Liver (tissue), 9 donors: ENCODE data around the gene PLVAP. TPM values are rescaled to one million over a fixed set of nuclear protein-coding genes. Genes with fewer than 3 reads are reported as not detected.

Experiments
- DNase-seq: peaks from one replicate; pipeline ENCODE4 v3.0.0-alpha.2; 2017; ENCODE audit warnings: low spot score
- H3K27ac ChIP-seq, 2 donors: one replicate each; pipeline ENCODE4 v1.7.0; 2013; ENCODE audit warnings: inconsistent platforms in 2 of 2, low read length in 2 of 2, control low read depth in 1 of 2, low read depth in 1 of 2, mild to moderate bottlenecking in 1 of 2
- H3K27me3 ChIP-seq, 4 donors: one replicate each; pipeline versions ENCODE4 v1.6.1 to v1.7.0; 2013; ENCODE audit warnings: low read length in 3 of 4, inconsistent platforms in 1 of 4, mild to moderate bottlenecking in 1 of 4, moderate library complexity in 1 of 4; ENCODE audit not compliant: control insufficient read depth in 4 of 4, insufficient read depth in 4 of 4
- H3K36me3 ChIP-seq, 4 donors: one replicate each; pipeline versions ENCODE4 v1.6.1 to v1.7.0; 2013; ENCODE audit warnings: low read length in 3 of 4, mild to moderate bottlenecking in 3 of 4, low read depth in 1 of 4, moderate library complexity in 1 of 4; ENCODE audit not compliant: control insufficient read depth in 4 of 4, insufficient read depth in 3 of 4
- H3K4me1 ChIP-seq, 4 donors: one replicate each; pipeline versions ENCODE4 v1.6.1 to v1.7.0; 2013; ENCODE audit warnings: low read length in 3 of 4, mild to moderate bottlenecking in 3 of 4, moderate library complexity in 1 of 4; ENCODE audit not compliant: control insufficient read depth in 4 of 4, insufficient read depth in 4 of 4
- H3K4me3 ChIP-seq, 3 donors: one replicate each; pipeline versions ENCODE4 v1.6.1 to v1.7.0; 2013; ENCODE audit warnings: low read length in 3 of 3, control low read depth in 1 of 3, low read depth in 1 of 3, mild to moderate bottlenecking in 1 of 3
- H3K9ac ChIP-seq, 2 donors: one replicate each; pipeline ENCODE4 v1.7.0; 2013; ENCODE audit warnings: low read length in 2 of 2, mild to moderate bottlenecking in 2 of 2, moderate library complexity in 2 of 2, control low read depth in 1 of 2, low read depth in 1 of 2
- H3K9me3 ChIP-seq, 4 donors: one replicate each; pipeline versions ENCODE4 v1.6.1 to v1.7.0; 2013; ENCODE audit warnings: low read length in 3 of 4; ENCODE audit not compliant: control insufficient read depth in 4 of 4
- EGR1 ChIP-seq, 2 donors: IDR thresholded peaks; 2 replicates each; pipeline ENCODE4 v1.6.1; 2016 to 2018; ENCODE audit warnings: antibody characterized with exemption in 2 of 2, low read depth in 2 of 2
- FOXA2 ChIP-seq: IDR thresholded peaks from 2 replicates; pipeline ENCODE4 v1.6.1; 2016; ENCODE audit warnings: antibody characterized with exemption
- GABPA ChIP-seq, 2 donors: IDR thresholded peaks in 1 of 2; conservative IDR thresholded peaks in 1 of 2; 2 replicates each; pipeline ENCODE4 v1.6.1; 2016; ENCODE audit warnings: antibody characterized with exemption in 2 of 2, mild to moderate bottlenecking in 1 of 2, moderate library complexity in 1 of 2
- HNF4A ChIP-seq, 2 donors: conservative IDR thresholded peaks; 2 replicates each; pipeline ENCODE4 v1.6.1; 2016; ENCODE audit warnings: antibody characterized with exemption in 2 of 2, mild to moderate bottlenecking in 2 of 2
- HNF4G ChIP-seq: IDR thresholded peaks from 2 replicates; pipeline ENCODE4 v1.6.1; 2016; ENCODE audit warnings: antibody characterized with exemption
- NR2F2 ChIP-seq: IDR thresholded peaks from 2 replicates; pipeline ENCODE4 v1.6.1; 2016; ENCODE audit warnings: antibody characterized with exemption
- RAD21 ChIP-seq, 2 donors: IDR thresholded peaks; 2 replicates each; pipeline ENCODE4 v1.6.1; 2016; ENCODE audit warnings: antibody characterized with exemption in 2 of 2, mild to moderate bottlenecking in 2 of 2
- RXRA ChIP-seq, 2 donors: IDR thresholded peaks; 2 replicates each; pipeline ENCODE4 v1.6.1; 2017 to 2018; ENCODE audit warnings: antibody characterized with exemption in 2 of 2, mild to moderate bottlenecking in 1 of 2
- SP1 ChIP-seq: IDR thresholded peaks from 2 replicates; pipeline ENCODE4 v1.6.1; 2018; ENCODE audit warnings: antibody characterized with exemption, mild to moderate bottlenecking
- TAF1 ChIP-seq: conservative IDR thresholded peaks from 2 replicates; pipeline ENCODE4 v1.6.1; 2016; ENCODE audit warnings: antibody characterized with exemption, mild to moderate bottlenecking
- WGBS: extraction: QIAGEN DNeasy Blood & Tissue Kit; methylation state at CpG from one replicate; pipeline ENCODE4 v1.1.7; 2013; 5-methylcytosine and 5-hydroxymethylcytosine counted together
- polyA plus RNA-seq, 2 donors: library from polyadenylated mRNA; stranded (reverse) in 1 of 2; unstranded in 1 of 2; fragments of 200-250 nt in 1 of 2; fragments of >200 nt in 1 of 2; fragmentation: Nextera tagmentation in 1 of 2; extraction: Ambion mirVana in 1 of 2; gene quantifications; one replicate each; pipeline versions ENCODE4 v1.2.1 to v1.2.3, GENCODE V29; 2013 to 2015
- total RNA-seq, 2 donors: library from RNA; depleted of rRNA; stranded (reverse); fragments of >200 nt; gene quantifications; one replicate each; pipeline ENCODE4 v1.2.3, GENCODE V29; 2014
- TF ChIP-seq, protein P1 (sequence below): IDR thresholded peaks from 2 replicates; pipeline ENCODE4 v1.6.1; 2016; ENCODE audit warnings: antibody characterized with exemption
- TF ChIP-seq, protein P2 (sequence below): IDR thresholded peaks from 2 replicates; pipeline ENCODE4 v1.6.1; 2016; ENCODE audit warnings: antibody characterized with exemption
- TF ChIP-seq, protein P3 (sequence below): IDR thresholded peaks from 2 replicates; pipeline ENCODE4 v1.6.1; 2016; ENCODE audit warnings: antibody characterized with exemption
- TF ChIP-seq, protein P4 (sequence below): fragments of 150-350 bp; IDR thresholded peaks from 2 replicates; pipeline ENCODE4 v1.5.1; 2017; ENCODE audit warnings: improper control_type of control experiment, low read depth, low read length; ENCODE audit not compliant: missing input control
- donor health status: healthy.
- donor health status: healthy.
- donor health status: healthy.
- donor health status: healthy.
- donor health status: healthy.

The PLVAP gene
- total and polyA plus RNA-seq, 4 donors, result 4.2 to 11.8 (median 8.6) TPM

DNA sequence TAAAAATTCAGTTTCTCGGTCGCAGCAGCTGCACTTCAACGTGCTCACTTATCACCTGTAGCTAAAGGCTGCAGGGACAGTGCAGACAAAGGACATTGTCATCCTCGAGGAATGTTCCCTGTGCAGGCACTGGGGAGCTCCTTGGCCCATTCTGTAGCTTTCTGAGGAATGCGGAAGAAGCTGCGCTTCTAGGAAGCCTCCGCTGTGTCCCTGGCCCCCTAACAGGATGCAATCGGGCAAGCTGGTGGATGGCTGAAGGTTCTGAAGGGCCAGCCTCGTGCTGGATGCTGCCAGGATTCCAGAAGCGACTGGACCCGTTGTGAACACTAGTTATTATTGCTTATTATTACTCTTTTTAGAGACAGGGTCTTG is 50.6 kb downstream of the PLVAP start:
- H3K9me3 ChIP-seq, result no peaks in the 10 kb centered on the region
- no peak overlapping the region for H3K9ac ChIP-seq
- no peaks in the 10 kb centered on the region for H3K27me3 ChIP-seq
- H3K4me1 ChIP-seq, result peaks cover 12 to 23% (median 14%) of the 10 kb centered on the region in 4 donors
- no peak overlapping the region for H3K27ac ChIP-seq
- no peak overlapping the region for H3K4me3 ChIP-seq
- DNase-seq, result no peak
- H3K36me3 ChIP-seq, result peaks cover 0 to 5% (median 0%) of the 10 kb centered on the region in 4 donors
- WGBS, result 94% methylated on average over 11 of the region's 11 CpGs
- TF ChIP-seq TAF1, result no peak
- no peak for TF ChIP-seq RXRA (IDR thresholded peaks at IDR 0.05)
- TF ChIP-seq RAD21 (IDR thresholded peaks at IDR 0.05), result no peak
- no peak for TF ChIP-seq GABPA (IDR thresholded peaks at IDR 0.05 in 1 of 2, conservative IDR thresholded peaks at IDR 0.05 in 1 of 2)
- no peak for TF ChIP-seq HNF4A (conservative IDR thresholded peaks at IDR 0.05)
- no peak for TF ChIP-seq SP1
- no peak for TF ChIP-seq FOXA2
- no peak for TF ChIP-seq HNF4G
- TF ChIP-seq, protein P1, sequence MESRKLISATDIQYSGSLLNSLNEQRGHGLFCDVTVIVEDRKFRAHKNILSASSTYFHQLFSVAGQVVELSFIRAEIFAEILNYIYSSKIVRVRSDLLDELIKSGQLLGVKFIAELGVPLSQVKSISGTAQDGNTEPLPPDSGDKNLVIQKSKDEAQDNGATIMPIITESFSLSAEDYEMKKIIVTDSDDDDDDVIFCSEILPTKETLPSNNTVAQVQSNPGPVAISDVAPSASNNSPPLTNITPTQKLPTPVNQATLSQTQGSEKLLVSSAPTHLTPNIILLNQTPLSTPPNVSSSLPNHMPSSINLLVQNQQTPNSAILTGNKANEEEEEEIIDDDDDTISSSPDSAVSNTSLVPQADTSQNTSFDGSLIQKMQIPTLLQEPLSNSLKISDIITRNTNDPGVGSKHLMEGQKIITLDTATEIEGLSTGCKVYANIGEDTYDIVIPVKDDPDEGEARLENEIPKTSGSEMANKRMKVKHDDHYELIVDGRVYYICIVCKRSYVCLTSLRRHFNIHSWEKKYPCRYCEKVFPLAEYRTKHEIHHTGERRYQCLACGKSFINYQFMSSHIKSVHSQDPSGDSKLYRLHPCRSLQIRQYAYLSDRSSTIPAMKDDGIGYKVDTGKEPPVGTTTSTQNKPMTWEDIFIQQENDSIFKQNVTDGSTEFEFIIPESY, result no peak
- TF ChIP-seq NR2F2, result no peak

DNA sequence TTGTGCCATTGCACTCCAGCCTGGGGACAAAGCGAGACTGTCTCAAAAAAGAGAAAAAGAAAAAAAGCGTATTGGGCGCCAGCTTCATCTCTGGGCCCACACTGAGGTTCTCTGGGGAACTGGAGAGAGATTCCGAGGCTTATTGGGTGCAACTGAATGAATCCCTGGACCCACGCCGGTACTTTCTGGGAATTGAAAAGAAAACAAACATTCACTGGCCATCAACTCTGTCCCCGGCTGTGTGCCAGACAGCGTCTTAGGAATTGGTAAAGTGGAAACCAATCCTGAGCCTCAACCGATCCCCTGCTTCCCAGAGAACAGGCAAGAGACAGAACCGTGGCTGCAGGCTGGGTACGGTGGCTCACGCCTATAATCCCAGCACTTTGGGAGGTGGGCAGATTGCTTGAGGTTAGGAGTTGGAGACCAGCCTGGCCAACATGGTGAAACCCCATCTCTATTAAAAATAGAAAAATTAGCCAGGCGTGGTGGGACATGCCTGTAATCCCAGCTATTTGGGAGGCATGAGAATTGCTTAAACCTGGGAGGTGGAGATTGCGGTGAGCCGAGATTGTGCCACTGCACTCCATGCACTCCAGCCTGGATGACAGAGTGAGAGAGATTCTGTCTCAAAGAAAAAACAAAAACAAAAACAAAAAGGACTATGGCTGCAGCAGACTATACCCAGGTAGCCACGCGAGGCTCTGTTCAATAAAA is 51.1 kb downstream of the PLVAP start:
- peaks cover 0 to 7% (median 0%) of the 10 kb centered on the region in 4 donors for H3K36me3 ChIP-seq
- DNase-seq, result no peak
- WGBS, result 55% methylated on average over 17 of the region's 17 CpGs

DNA sequence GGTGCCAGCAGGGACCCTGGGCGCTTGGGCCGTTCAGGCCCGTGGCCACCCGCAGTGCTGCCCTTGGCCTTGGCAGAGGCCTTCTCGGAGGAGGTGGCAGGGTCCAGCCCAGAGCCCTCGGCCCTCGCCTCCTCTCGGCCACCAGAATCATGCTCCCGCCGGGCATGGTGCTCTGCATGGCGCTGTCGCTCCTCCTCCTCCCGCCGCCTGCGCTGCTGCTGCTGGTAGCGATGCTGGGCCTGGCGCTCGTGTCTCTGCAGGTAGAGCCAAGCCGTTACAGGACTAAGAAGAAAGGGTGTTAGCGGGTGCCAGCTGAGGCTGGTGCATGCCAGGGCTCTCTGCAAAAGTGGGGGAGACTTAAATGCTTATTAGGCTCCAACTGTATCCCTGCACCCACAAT is 52.0 kb downstream of the PLVAP start:
- peak overlapping the region in 1 of 2 donors; percentile 31 for H3K27ac ChIP-seq
- TF ChIP-seq, protein P2, sequence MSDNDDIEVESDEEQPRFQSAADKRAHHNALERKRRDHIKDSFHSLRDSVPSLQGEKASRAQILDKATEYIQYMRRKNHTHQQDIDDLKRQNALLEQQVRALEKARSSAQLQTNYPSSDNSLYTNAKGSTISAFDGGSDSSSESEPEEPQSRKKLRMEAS, result no peak
- TF ChIP-seq HNF4G (no peak), TAF1 (no peak), RAD21 (IDR thresholded peaks at IDR 0.05) (no peak), RXRA (IDR thresholded peaks at IDR 0.05) (no peak), NR2F2 (no peak), SP1 (no peak)
- TF ChIP-seq, protein P3, sequence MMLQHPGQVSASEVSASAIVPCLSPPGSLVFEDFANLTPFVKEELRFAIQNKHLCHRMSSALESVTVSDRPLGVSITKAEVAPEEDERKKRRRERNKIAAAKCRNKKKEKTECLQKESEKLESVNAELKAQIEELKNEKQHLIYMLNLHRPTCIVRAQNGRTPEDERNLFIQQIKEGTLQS, result no peak
- TF ChIP-seq, protein P4, sequence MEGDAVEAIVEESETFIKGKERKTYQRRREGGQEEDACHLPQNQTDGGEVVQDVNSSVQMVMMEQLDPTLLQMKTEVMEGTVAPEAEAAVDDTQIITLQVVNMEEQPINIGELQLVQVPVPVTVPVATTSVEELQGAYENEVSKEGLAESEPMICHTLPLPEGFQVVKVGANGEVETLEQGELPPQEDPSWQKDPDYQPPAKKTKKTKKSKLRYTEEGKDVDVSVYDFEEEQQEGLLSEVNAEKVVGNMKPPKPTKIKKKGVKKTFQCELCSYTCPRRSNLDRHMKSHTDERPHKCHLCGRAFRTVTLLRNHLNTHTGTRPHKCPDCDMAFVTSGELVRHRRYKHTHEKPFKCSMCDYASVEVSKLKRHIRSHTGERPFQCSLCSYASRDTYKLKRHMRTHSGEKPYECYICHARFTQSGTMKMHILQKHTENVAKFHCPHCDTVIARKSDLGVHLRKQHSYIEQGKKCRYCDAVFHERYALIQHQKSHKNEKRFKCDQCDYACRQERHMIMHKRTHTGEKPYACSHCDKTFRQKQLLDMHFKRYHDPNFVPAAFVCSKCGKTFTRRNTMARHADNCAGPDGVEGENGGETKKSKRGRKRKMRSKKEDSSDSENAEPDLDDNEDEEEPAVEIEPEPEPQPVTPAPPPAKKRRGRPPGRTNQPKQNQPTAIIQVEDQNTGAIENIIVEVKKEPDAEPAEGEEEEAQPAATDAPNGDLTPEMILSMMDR, result no peak
- no peaks in the 10 kb centered on the region for H3K9me3 ChIP-seq
- peaks cover 12 to 23% (median 14%) of the 10 kb centered on the region in 4 donors for H3K4me1 ChIP-seq
- no peaks in the 10 kb centered on the region for H3K27me3 ChIP-seq
- H3K36me3 ChIP-seq, result peaks cover 7 to 16% (median 7%) of the 10 kb centered on the region in 4 donors
- 97% methylated on average over 20 of the region's 20 CpGs for WGBS
- H3K4me3 ChIP-seq, result no peak overlapping the region
- DNase-seq, result no peak
- no peak overlapping the region for H3K9ac ChIP-seq

More for the DNA sequence above, 51.1 kb downstream of the PLVAP start:
- Histone ChIP-seq H3K27me3 (no peaks in the 10 kb centered on the region), H3K4me3 (no peak overlapping the region), H3K9me3 (no peaks in the 10 kb centered on the region), H3K27ac (no peak overlapping the region), H3K9ac (no peak overlapping the region), H3K4me1 (peaks cover 12 to 23% (median 14%) of the 10 kb centered on the region in 4 donors)
- TF ChIP-seq RAD21 (IDR thresholded peaks at IDR 0.05) (no peak), EGR1 (IDR thresholded peaks at IDR 0.05; ENCODE audit: low read depth in 2 of 2) (no peak), GABPA (IDR thresholded peaks at IDR 0.05 in 1 of 2, conservative IDR thresholded peaks at IDR 0.05 in 1 of 2) (no peak), HNF4A (conservative IDR thresholded peaks at IDR 0.05) (peak; percentile 41 to 45), RXRA (IDR thresholded peaks at IDR 0.05) (peak; percentile 14 to 34), NR2F2 (no peak)
- TF ChIP-seq, protein P3, result no peak
